Naive thymus-derived CD8-positive, alpha-beta T cell (primary cell): ENCODE results near the gene LRRC25. TPM values are rescaled to one million over a fixed set of nuclear protein-coding genes. Genes with fewer than 3 reads are reported as not detected.

ENCODE experiments used
- ATAC-seq, 2 donors: fragments of 150-1000 bp; cut with Tn5 transposase in 1 of 2; sonication (Bioruptor Pico), chemical (Tn5 transposase) in 1 of 2; 1 replicate in 1 of 2; 2 replicates in 1 of 2; pipeline ENCODE4 v1.10.0; 2021; ENCODE audit warnings: mild to moderate bottlenecking in 2 of 2, moderate library complexity in 2 of 2
- POLR2A ChIA-PET: fragments of 350-600 bp; sonication (Branson Sonifier 250); formaldehyde crosslinking; loops from one replicate; lab custom pipeline; 2021; ENCODE audit warnings: antibody characterized with exemption; lab: Charles Lee
- DNase-seq, 10 donors: peaks; one replicate each; pipeline versions ENCODE4 v3.0.0 to v3.0.0-alpha.2; 2020 to 2022
- H3K27ac Mint-ChIP-seq, 10 donors: one replicate each; pipeline ENCODE4 v1.8.0; 2020 to 2022; ENCODE audit warnings: mild to moderate bottlenecking in 10 of 10, mixed read lengths in 10 of 10, moderate library complexity in 4 of 10, inconsistent platforms in 1 of 10
- H3K27me3 Mint-ChIP-seq, 5 donors: one replicate each; pipeline ENCODE4 v1.8.0; 2021 to 2022; ENCODE audit warnings: mixed read lengths in 5 of 5
- H3K36me3 Mint-ChIP-seq, 3 donors: one replicate each; pipeline ENCODE4 v1.8.0; 2020 to 2022; ENCODE audit warnings: mixed read lengths in 3 of 3, mild to moderate bottlenecking in 2 of 3, inconsistent platforms in 1 of 3
- H3K4me1 Mint-ChIP-seq, 4 donors: one replicate each; pipeline ENCODE4 v1.8.0; 2021 to 2022; ENCODE audit warnings: mixed read lengths in 4 of 4
- H3K4me3 Mint-ChIP-seq, 10 donors: one replicate each; pipeline ENCODE4 v1.8.0; 2020 to 2022; ENCODE audit warnings: mild to moderate bottlenecking in 10 of 10, mixed read lengths in 10 of 10, moderate library complexity in 6 of 10, inconsistent platforms in 1 of 10
- H3K9me3 Mint-ChIP-seq, 9 donors: one replicate each; pipeline ENCODE4 v1.8.0; 2020 to 2022; ENCODE audit warnings: mixed read lengths in 9 of 9, mild to moderate bottlenecking in 3 of 9, inconsistent platforms in 1 of 9, moderate library complexity in 1 of 9
- microRNA-seq: library from miRNA; unstranded; fragments of <30 nt; microRNA quantifications from one replicate; pipeline ENCODE4 v1.2.0, GENCODE V29; 2022; ENCODE audit warnings: borderline microRNAs expressed
- polyA plus RNA-seq, 3 donors: library from polyadenylated mRNA; unstranded; fragments of 300-500 nt; fragmentation: Illumina TruSeq; gene quantifications; one replicate each; pipeline ENCODE4 v1.2.3, GENCODE V29; 2021
- total RNA-seq, 8 experiments: library from RNA in 2 of 8; stranded (reverse) in 2 of 8; gene quantifications; one replicate each; pipeline ENCODE4 v1.2.3 and lab custom pipeline; 2021 to 2026

LRRC25 gene
- total and polyA plus RNA-seq, 5 experiments from 2014 or later: 0.13 to 0.39 (median 0.21) TPM; not detected in 1

- Mint-ChIP-seq H3K9me3 (no peaks in the 10 kb centered on the region), H3K4me1 (peaks cover 15 to 31% (median 20%) of the 10 kb centered on the region in 4 donors), H3K36me3 (peaks cover 3 to 71% (median 8%) of the 10 kb centered on the region in 3 donors), H3K27ac (peak overlapping the region in 7 of 10 donors; percentile 0 to 89 (median 45)), H3K4me3 (peak overlapping the region in 1 of 10 donors; percentile 0), H3K27me3 (no peaks in the 10 kb centered on the region)
- POLR2A ChIA-PET: no interaction called here
- DNase-seq (no peak), ATAC-seq (no peak)
Measured at GRCh38 chr19:18346091-18346490, 51.3 kb downstream of the LRRC25 start.

GRCh38 chr19:18345296-18345695 lies 52.1 kb downstream of the LRRC25 start:
- H3K27ac Mint-ChIP-seq: peak overlapping the region in 3 of 10 donors; percentile 21 to 28 (median 27)
- peaks cover 15 to 31% (median 21%) of the 10 kb centered on the region in 4 donors for H3K4me1 Mint-ChIP-seq
- no peak for DNase-seq
- peaks cover 1 to 67% (median 6%) of the 10 kb centered on the region in 3 donors for H3K36me3 Mint-ChIP-seq
- no peaks in the 10 kb centered on the region for H3K27me3 Mint-ChIP-seq
- H3K4me3 Mint-ChIP-seq: no peak overlapping the region
- H3K9me3 Mint-ChIP-seq: no peaks in the 10 kb centered on the region
- POLR2A ChIA-PET: interaction anchor here (8.0 kb wide), 1 partner anchor 65 kb away, joined by 60 read pairs; the partner anchor contains the start of gene JUND
- no peak for ATAC-seq

- H3K27me3 Mint-ChIP-seq: no peaks in the 10 kb centered on the region
- peaks cover 0 to 60% (median 2%) of the 10 kb centered on the region in 3 donors for H3K36me3 Mint-ChIP-seq
- DNase-seq: no peak
- H3K27ac Mint-ChIP-seq: peak overlapping the region in 2 of 10 donors; percentile 38 to 63
- no peak for ATAC-seq
- H3K4me3 Mint-ChIP-seq: no peak overlapping the region
- POLR2A ChIA-PET: interaction anchor here (8.0 kb wide), 1 partner anchor 64 kb away, joined by 60 read pairs; the partner anchor contains the start of gene JUND
- H3K4me1 Mint-ChIP-seq: peaks cover 17 to 35% (median 27%) of the 10 kb centered on the region in 4 donors
- no peaks in the 10 kb centered on the region for H3K9me3 Mint-ChIP-seq
Measured at GRCh38 chr19:18344582-18344950, 52.9 kb downstream of the LRRC25 start.

GRCh38 chr19:18342090-18342632 lies 55.3 kb downstream of the LRRC25 start:
- POLR2A ChIA-PET: interaction anchor here (0.8 to 8.0 kb wide), 4 partner anchors 13 to 65 kb away, joined by 3 to 60 read pairs (median 4); partner anchors contain the start of genes JUND and LSM4

More at GRCh38 chr19:18342090-18342632, 55.3 kb downstream of the LRRC25 start:
- peaks cover 0 to 1% (median 0%) of the 10 kb centered on the region in 5 donors for H3K27me3 Mint-ChIP-seq
- H3K27ac Mint-ChIP-seq: peak overlapping the region in 7 of 10 donors; percentile 73 to 95 (median 93)
- peak overlapping the region; percentile 84 to 93 (median 90) for H3K4me3 Mint-ChIP-seq
- H3K36me3 Mint-ChIP-seq: peaks cover 0 to 41% (median 0%) of the 10 kb centered on the region in 3 donors
- ATAC-seq (no peak), DNase-seq (no peak)
- H3K4me1 Mint-ChIP-seq: peaks cover 12 to 33% (median 28%) of the 10 kb centered on the region in 4 donors
- no peaks in the 10 kb centered on the region for H3K9me3 Mint-ChIP-seq

Small RNA genes within 50 kb of the gene (microRNA-seq; reads per million reads assigned to microRNA genes)
- gene MIR3189: not detected

Other genes starting within 250 kb of the LRRC25 start
- 10 to 100 TPM; 20.9 to 21.5 TPM for gene PIK3R2, start 244.5 kb downstream of the LRRC25 start, total RNA-seq
- 10 to 100 TPM in 1 of 3 donors, 1 to 10 TPM in 2; 1.5 to 11.7 (median 3.6) TPM for gene PIK3R2, start 244.5 kb downstream of the LRRC25 start, polyA plus RNA-seq
- 10 to 100 TPM; 13.7 to 15.3 TPM for gene IFI30, start 223.8 kb downstream of the LRRC25 start, total RNA-seq
- 1 to 10 TPM; 3.3 to 7.1 (median 5.4) TPM for gene IFI30, start 223.8 kb downstream of the LRRC25 start, polyA plus RNA-seq
- gene MPV17L2, start 204.4 kb downstream of the LRRC25 start, total RNA-seq: 1 to 10 TPM; 5.8 to 7.0 TPM
- gene MPV17L2, start 204.4 kb downstream of the LRRC25 start, polyA plus RNA-seq: 10 to 100 TPM in 1 of 3 donors, 1 to 10 TPM in 2; 5.1 to 12.2 (median 9.4) TPM
- 1 to 10 TPM; 2.9 to 3.8 TPM for gene RAB3A, start 193.6 kb downstream of the LRRC25 start, total RNA-seq
- gene RAB3A, start 193.6 kb downstream of the LRRC25 start, polyA plus RNA-seq: 1 to 10 TPM; 1.3 to 2.3 (median 1.8) TPM
- gene PDE4C, start 171.2 kb downstream of the LRRC25 start, total RNA-seq: not detected
- gene PDE4C, start 171.2 kb downstream of the LRRC25 start, polyA plus RNA-seq: not detected
- gene IQCN, start 123.2 kb downstream of the LRRC25 start, total RNA-seq: 1 to 10 TPM; 7.4 to 8.4 TPM
- gene IQCN, start 123.2 kb downstream of the LRRC25 start, polyA plus RNA-seq: under 1 TPM in 2 of 3 donors, not detected in 1; 0.06 to 0.15 TPM
- gene JUND, start 116.0 kb downstream of the LRRC25 start, total RNA-seq: 100 to 1,000 TPM; 181 to 189 TPM
- 100 to 1,000 TPM in 1 of 3 donors, 10 to 100 TPM in 2; 43.3 to 169 (median 69.1) TPM for gene JUND, start 116.0 kb downstream of the LRRC25 start, polyA plus RNA-seq
- gene LSM4, start 74.5 kb downstream of the LRRC25 start, total RNA-seq: 10 to 100 TPM; 82.1 to 84.0 TPM
- gene LSM4, start 74.5 kb downstream of the LRRC25 start, polyA plus RNA-seq: 100 to 1,000 TPM; 162 to 198 (median 181) TPM
- 10 to 100 TPM; 55.9 to 61.0 TPM for gene PGPEP1, start 57.0 kb downstream of the LRRC25 start, total RNA-seq
- 10 to 100 TPM in 1 of 3 donors, 1 to 10 TPM in 2; 9.3 to 11.9 (median 9.7) TPM for gene PGPEP1, start 57.0 kb downstream of the LRRC25 start, polyA plus RNA-seq
- not detected for gene GDF15, start 11.5 kb downstream of the LRRC25 start, total RNA-seq
- not detected for gene GDF15, start 11.5 kb downstream of the LRRC25 start, polyA plus RNA-seq
- gene SSBP4, start 21.8 kb upstream of the LRRC25 start, total RNA-seq: 10 to 100 TPM; 41.3 to 45.4 TPM
- 10 to 100 TPM; 48.1 to 78.8 (median 61.1) TPM for gene SSBP4, start 21.8 kb upstream of the LRRC25 start, polyA plus RNA-seq
- gene ISYNA1, start 40.5 kb upstream of the LRRC25 start, total RNA-seq: 10 to 100 TPM; 62.5 to 63.7 TPM
- 10 to 100 TPM; 28.3 to 53.2 (median 40.4) TPM for gene ISYNA1, start 40.5 kb upstream of the LRRC25 start, polyA plus RNA-seq
- 10 to 100 TPM; 23.7 to 24.1 TPM for gene ELL, start 124.4 kb upstream of the LRRC25 start, total RNA-seq
- 10 to 100 TPM in 1 of 3 donors, 1 to 10 TPM in 2; 7.6 to 11.0 (median 9.3) TPM for gene ELL, start 124.4 kb upstream of the LRRC25 start, polyA plus RNA-seq
- 100 to 1,000 TPM; 235 to 236 TPM for gene FKBP8, start 146.0 kb upstream of the LRRC25 start, total RNA-seq
- 100 to 1,000 TPM in 2 of 3 donors, 10 to 100 TPM in 1; 87.0 to 125 (median 106) TPM for gene FKBP8, start 146.0 kb upstream of the LRRC25 start, polyA plus RNA-seq
- 10 to 100 TPM; 96.2 to 97.9 TPM for gene KXD1, start 160.2 kb upstream of the LRRC25 start, total RNA-seq
- gene KXD1, start 160.2 kb upstream of the LRRC25 start, polyA plus RNA-seq: 10 to 100 TPM; 68.3 to 80.2 (median 79.4) TPM
- gene UBA52, start 174.2 kb upstream of the LRRC25 start, total RNA-seq: 1,000 to 10,000 TPM; 1,986 to 2,036 TPM
- 1,000 to 10,000 TPM; 1,743 to 2,077 (median 1,903) TPM for gene UBA52, start 174.2 kb upstream of the LRRC25 start, polyA plus RNA-seq
- gene REX1BD, start 191.2 kb upstream of the LRRC25 start, total RNA-seq: 100 to 1,000 TPM; 138 to 165 TPM
- 100 to 1,000 TPM; 165 to 196 (median 176) TPM for gene REX1BD, start 191.2 kb upstream of the LRRC25 start, polyA plus RNA-seq
- gene CRLF1, start 209.2 kb upstream of the LRRC25 start, total RNA-seq: not detected
- gene CRLF1, start 209.2 kb upstream of the LRRC25 start, polyA plus RNA-seq: 1 to 10 TPM in 1 of 3 donors, under 1 TPM in 1, not detected in 1; 0.55 to 1.1 TPM
- gene TMEM59L, start 215.2 kb upstream of the LRRC25 start, total RNA-seq: not detected
- gene TMEM59L, start 215.2 kb upstream of the LRRC25 start, polyA plus RNA-seq: under 1 TPM in 2 of 3 donors, not detected in 1; 0.09 to 0.27 TPM
- gene KLHL26, start 239.4 kb upstream of the LRRC25 start, total RNA-seq: 10 to 100 TPM; 12.1 to 13.9 TPM
- gene KLHL26, start 239.4 kb upstream of the LRRC25 start, polyA plus RNA-seq: 1 to 10 TPM; 3.3 to 5.7 (median 5.3) TPM